Peyer's patch (tissue), 4 donors: ENCODE measurements around the gene BCAS3.

Source experiments
- CTCF ChIP-seq, 6 experiments: fragments of 450-650 bp in 4 of 6; fragments of 200-600 bp in 2 of 6; sonication (generic) in 1 of 6; IDR thresholded peaks; one replicate each; pipeline ENCODE4 v1.5.1; 2017 to 2019; ENCODE audit warnings: antibody characterized with exemption in 6 of 6, mild to moderate bottlenecking in 3 of 6, moderate library complexity in 1 of 6
- POLR2A ChIP-seq, 2 donors: fragments of 450-650 bp; IDR thresholded peaks; one replicate each; pipeline ENCODE4 v1.5.1; 2017; ENCODE audit warnings: antibody characterized with exemption in 2 of 2, mild to moderate bottlenecking in 2 of 2, moderate library complexity in 2 of 2

GRCh38 chr17:60846175-60846574 lies 168.5 kb downstream of the BCAS3 start:
- TF ChIP-seq CTCF (IDR thresholded peaks at IDR 0.05) (no peak), POLR2A (IDR thresholded peaks at IDR 0.05) (no peak)
